Right lobe of liver (tissue), 6 donors: ENCODE data around the gene PCP4L1. TPM values are rescaled to one million over a fixed set of nuclear protein-coding genes. Genes with fewer than 3 reads are reported as not detected.

Experiments used
- ATAC-seq, 4 donors: fragments of 200-7000 bp; cut with Tn5 transposase; one replicate each; pipeline ENCODE4 v1.9.1; 2020; ENCODE audit warnings: mild to moderate bottlenecking in 4 of 4, moderate library complexity in 4 of 4
- DNase-seq, 3 donors: peaks; one replicate each; pipeline ENCODE4 v3.0.0-alpha.2; 2020
- H3K27ac ChIP-seq, 3 donors: fragments of 200-600 bp; one replicate each; pipeline ENCODE4 v1.8.0; 2022
- H3K27me3 ChIP-seq, 2 donors: fragments of 200-600 bp; one replicate each; pipeline ENCODE4 v1.8.0; 2022
- H3K36me3 ChIP-seq, 4 donors: fragments of 200-600 bp; sonication (generic) in 1 of 4; one replicate each; pipeline versions ENCODE4 v1.5.1 to v1.8.0; 2017 to 2022; ENCODE audit warnings: control low read depth in 1 of 4
- H3K4me1 ChIP-seq, 4 donors: fragments of 200-600 bp; sonication (generic) in 1 of 4; one replicate each; pipeline versions ENCODE4 v1.5.1 to v1.8.0; 2017 to 2022; ENCODE audit warnings: control low read depth in 1 of 4
- H3K4me3 ChIP-seq, 3 donors: fragments of 200-600 bp; one replicate each; pipeline ENCODE4 v1.8.0; 2022
- H3K9me3 ChIP-seq, 4 donors: fragments of 200-600 bp; sonication (generic) in 1 of 4; one replicate each; pipeline versions ENCODE4 v1.5.1 to v1.8.0; 2017 to 2022; ENCODE audit warnings: control low read depth in 1 of 4
- POLR2A ChIP-seq: fragments of 450-650 bp; IDR thresholded peaks from one replicate; pipeline ENCODE4 v1.6.1; 2017; ENCODE audit warnings: antibody characterized with exemption, mild to moderate bottlenecking
- WGBS: methylation state at CpG from one replicate; pipeline ENCODE4 v1.1.6; 2018; ENCODE audit warnings: low coverage, low lambda C conversion rate; ENCODE audit not compliant: insufficient coverage; ENCODE audit errors: missing lambda C conversion rate; 5-methylcytosine and 5-hydroxymethylcytosine counted together
- intact Hi-C, 2 donors: fragments of 100-400 bp; cut with DNase I; formaldehyde crosslinking; loops; one replicate each; pipeline versions ENCODE4 v1.11.2 to v1.14.1; 2022
- long read RNA-seq: library from polyadenylated mRNA; unstranded; transcript quantifications from one replicate; pipeline ENCODE4 v2.0.0, GENCODE V29; 2019
- total RNA-seq, 6 experiments: library from RNA; depleted of rRNA in 2 of 6; stranded (reverse); fragments of >200 nt in 2 of 6; fragmentation: NEBNext Ultra II Directional in 3 of 6; extraction: Animal tissue kit (Norgen Biotek cat#: 25700) in 3 of 6; gene quantifications; one replicate each; pipeline versions ENCODE4 v1.1.0 to v1.2.4, GENCODE V29; 2016 to 2023
- TF ChIP-seq, protein P1 (sequence below), 4 donors: fragments of 200-600 bp in 3 of 4; fragments of 450-650 bp in 1 of 4; IDR thresholded peaks; one replicate each; pipeline versions ENCODE4 v1.5.1 to v1.8.0; 2016 to 2022; ENCODE audit warnings: antibody characterized with exemption in 4 of 4, mild to moderate bottlenecking in 2 of 4
- donor health status: DM: no; HTN: yes; CAD: no.
- donor health status: DM: no; HTN: no; CAD: no.
- donor health status: DM: no; HTN: no; CAD: no.
- donor health status: DM: no; HTN: yes; CAD: no.
- donor health status: DM: no; HTN: yes; CAD: no.

The PCP4L1 gene
- total RNA-seq: 1 to 10 TPM; 1.3 to 6.0 (median 2.9) TPM
- long read RNA-seq, partial matches to known transcripts: 0 of 2 reads
- long read RNA-seq, other reads (novel, unspliced or antisense): 1 of 2 reads

GRCh38 chr1:161258439-161259344, at the start of gene PCP4L1:
PCP4L1 (plus strand) TSS chr1:161258745; CDS start chr1:161258975, 230 bp downstream.
- Histone ChIP-seq H3K36me3 (no peaks in the 10 kb centered on the region), H3K27me3 (no peaks in the 10 kb centered on the region), H3K9me3 (no peaks in the 10 kb centered on the region), H3K4me1 (peaks cover 0 to 38% (median 0%) of the 10 kb centered on the region in 4 donors), H3K4me3 (peak within 1 kb of the TSS; percentile 56 to 75 (median 64)), H3K27ac (peak within 1 kb of the TSS in 1 of 3 donors; percentile 44)
- DNase-seq (peak; percentile 78 to 88 (median 84)), ATAC-seq (peak; percentile 95 to 98 (median 98))
- TF ChIP-seq, protein P1, sequence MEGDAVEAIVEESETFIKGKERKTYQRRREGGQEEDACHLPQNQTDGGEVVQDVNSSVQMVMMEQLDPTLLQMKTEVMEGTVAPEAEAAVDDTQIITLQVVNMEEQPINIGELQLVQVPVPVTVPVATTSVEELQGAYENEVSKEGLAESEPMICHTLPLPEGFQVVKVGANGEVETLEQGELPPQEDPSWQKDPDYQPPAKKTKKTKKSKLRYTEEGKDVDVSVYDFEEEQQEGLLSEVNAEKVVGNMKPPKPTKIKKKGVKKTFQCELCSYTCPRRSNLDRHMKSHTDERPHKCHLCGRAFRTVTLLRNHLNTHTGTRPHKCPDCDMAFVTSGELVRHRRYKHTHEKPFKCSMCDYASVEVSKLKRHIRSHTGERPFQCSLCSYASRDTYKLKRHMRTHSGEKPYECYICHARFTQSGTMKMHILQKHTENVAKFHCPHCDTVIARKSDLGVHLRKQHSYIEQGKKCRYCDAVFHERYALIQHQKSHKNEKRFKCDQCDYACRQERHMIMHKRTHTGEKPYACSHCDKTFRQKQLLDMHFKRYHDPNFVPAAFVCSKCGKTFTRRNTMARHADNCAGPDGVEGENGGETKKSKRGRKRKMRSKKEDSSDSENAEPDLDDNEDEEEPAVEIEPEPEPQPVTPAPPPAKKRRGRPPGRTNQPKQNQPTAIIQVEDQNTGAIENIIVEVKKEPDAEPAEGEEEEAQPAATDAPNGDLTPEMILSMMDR (IDR thresholded peaks at IDR 0.05): no peak
- TF ChIP-seq POLR2A: peak; percentile 68
- WGBS: 2% methylated on average over 26 of the region's 62 CpGs
- intact Hi-C loops: no loop called here

- H3K4me1 ChIP-seq: peaks cover 0 to 9% (median 0%) of the 10 kb centered on the region in 4 donors
- DNase-seq (peak; percentile 84 to 88 (median 84)), ATAC-seq (peak; percentile 96 to 98 (median 96))
- peaks cover 0 to 88% (median 36%) of the 10 kb centered on the region in 4 donors for H3K36me3 ChIP-seq
- intact Hi-C loops: no loop called here
- TF ChIP-seq, protein P1 (IDR thresholded peaks at IDR 0.05): peak; percentile 89 to 97 (median 96)
- no peak for TF ChIP-seq POLR2A
- H3K4me3 ChIP-seq: no peak overlapping the region
- WGBS: 10% methylated on average over 10 of the region's 11 CpGs
- no peak overlapping the region for H3K27ac ChIP-seq
- H3K27me3 ChIP-seq: no peaks in the 10 kb centered on the region
- H3K9me3 ChIP-seq: no peaks in the 10 kb centered on the region
These were observed 48.6 kb upstream of the PCP4L1 start for GRCh38 chr1:161209790-161210409.

DNA sequence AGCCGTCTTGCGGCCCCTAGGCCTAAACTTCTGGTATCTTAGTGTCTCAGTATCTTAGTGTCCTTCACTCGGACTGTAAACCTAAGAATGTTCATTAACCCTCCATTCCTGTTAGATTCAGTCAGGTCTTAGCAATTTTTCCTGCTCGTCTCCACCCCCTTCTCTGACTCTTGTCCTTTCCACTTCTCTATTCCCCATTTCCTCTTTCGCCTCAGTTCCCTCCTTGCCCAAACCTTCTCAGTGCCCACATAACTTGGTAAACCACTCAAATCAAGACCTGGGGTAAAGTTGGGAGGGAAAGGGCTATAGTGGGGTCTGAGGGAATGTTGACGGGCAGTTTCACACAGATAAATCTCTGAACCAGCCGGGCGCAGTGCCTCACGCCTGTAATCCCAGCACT, 44.2 kb upstream of the PCP4L1 start:
- TF ChIP-seq, protein P1 (IDR thresholded peaks at IDR 0.05): no peak
- no peak for TF ChIP-seq POLR2A
- Histone ChIP-seq H3K4me1 (peaks cover 0 to 44% (median 3%) of the 10 kb centered on the region in 4 donors), H3K9me3 (no peaks in the 10 kb centered on the region), H3K36me3 (peaks cover 0 to 49% (median 24%) of the 10 kb centered on the region in 4 donors), H3K27ac (peak overlapping the region in 1 of 3 donors; percentile 63), H3K4me3 (no peak overlapping the region), H3K27me3 (no peaks in the 10 kb centered on the region)
- DNase-seq: no peak
- no peak for ATAC-seq
- WGBS: 78% methylated on average over 7 of the region's 9 CpGs
- intact Hi-C loops: no loop called here

DNA sequence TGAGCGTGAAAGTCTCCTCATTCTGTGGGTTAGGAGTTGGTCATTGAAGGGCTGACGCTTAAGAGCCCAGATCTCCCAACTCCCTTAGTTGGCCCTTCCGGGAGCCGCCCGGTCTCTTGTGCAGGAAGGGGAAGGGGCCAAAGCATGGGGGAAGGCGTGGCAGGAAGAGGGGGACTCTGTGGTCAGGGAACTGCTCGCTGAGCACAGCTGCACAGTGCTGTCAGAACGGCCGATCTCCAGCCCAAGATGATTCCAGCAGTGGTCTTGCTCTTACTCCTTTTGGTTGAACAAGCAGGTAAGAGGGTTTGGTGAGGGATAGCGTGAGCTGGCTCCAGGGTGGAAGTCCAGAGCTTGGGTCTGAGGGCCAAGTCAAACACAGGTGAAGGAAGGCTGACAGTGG, 43.5 kb upstream of the PCP4L1 start, which contains the start of gene FCER1G:
FCER1G (plus strand) TSS at position 220 of the 400 bp plus-strand sequence; CDS start at position 247, 27 bp downstream.
- Histone ChIP-seq H3K36me3 (peaks cover 0 to 45% (median 23%) of the 10 kb centered on the region in 4 donors), H3K4me1 (peaks cover 0 to 42% (median 5%) of the 10 kb centered on the region in 4 donors), H3K9me3 (no peaks in the 10 kb centered on the region), H3K27ac (peak within 1 kb of the TSS; percentile 30 to 79 (median 63)), H3K4me3 (peak within 1 kb of the TSS; percentile 14 to 38 (median 21)), H3K27me3 (no peaks in the 10 kb centered on the region)
- ATAC-seq (peak; percentile 5 to 57 (median 26)), DNase-seq (peak in 2 of 3 donors; percentile 67 to 76)
- TF ChIP-seq POLR2A: peak; percentile 66
- TF ChIP-seq, protein P1 (IDR thresholded peaks at IDR 0.05): no peak
- WGBS: 54% methylated on average over 6 of the region's 10 CpGs
- intact Hi-C loops: no loop called here
